ENCODE measurements around the gene PDGFB. TPM values are rescaled to one million over a fixed set of nuclear protein-coding genes. Genes with fewer than 3 reads are reported as not detected.
A peak's percentile ranks its signal among the peaks of the same experiment; 100 is the strongest.

Gene PDGFB
- polyA plus RNA-seq, 4 donors = 0.22 to 7.5 (median 2.8) TPM

GRCh38 chr22:39183991-39184585 is 60.7 kb downstream of the PDGFB start:
- FAIRE-seq (no peak), DNase-seq (no peak)
- Histone ChIP-seq H3K4me1 (ENCODE audit: control insufficient read depth in 3 of 3, insufficient read depth in 2 of 3, low read depth in 1 of 3, low read length in 2 of 3) (no peaks in the 10 kb centered on the region), H3K9me3 (ENCODE audit: control insufficient read depth in 2 of 2, insufficient read depth in 1 of 2, low read depth in 1 of 2, low read length in 1 of 2) (peaks cover 0 to 7% of the 10 kb centered on the region in 2 donors), H3K36me3 (ENCODE audit: control insufficient read depth in 3 of 3, insufficient read depth in 2 of 3, low read depth in 1 of 3, low read length in 3 of 3) (no peaks in the 10 kb centered on the region), H3K27me3 (ENCODE audit: control insufficient read depth in 3 of 3, insufficient read depth in 3 of 3, low read length in 3 of 3) (peaks cover 0 to 2% (median 0%) of the 10 kb centered on the region in 3 donors), H3K27ac (ENCODE audit: low read depth in 1 of 3, low read length in 2 of 3) (peak overlapping the region in 2 of 3 donors; percentile 28 to 92), H3K4me3 (ENCODE audit: low read depth in 1 of 3, low read length in 3 of 3) (no peak overlapping the region)
- WGBS, 3 donors = 59 to 73% (median 64%) methylated on average over 13 of the region's 13 CpGs

DNA sequence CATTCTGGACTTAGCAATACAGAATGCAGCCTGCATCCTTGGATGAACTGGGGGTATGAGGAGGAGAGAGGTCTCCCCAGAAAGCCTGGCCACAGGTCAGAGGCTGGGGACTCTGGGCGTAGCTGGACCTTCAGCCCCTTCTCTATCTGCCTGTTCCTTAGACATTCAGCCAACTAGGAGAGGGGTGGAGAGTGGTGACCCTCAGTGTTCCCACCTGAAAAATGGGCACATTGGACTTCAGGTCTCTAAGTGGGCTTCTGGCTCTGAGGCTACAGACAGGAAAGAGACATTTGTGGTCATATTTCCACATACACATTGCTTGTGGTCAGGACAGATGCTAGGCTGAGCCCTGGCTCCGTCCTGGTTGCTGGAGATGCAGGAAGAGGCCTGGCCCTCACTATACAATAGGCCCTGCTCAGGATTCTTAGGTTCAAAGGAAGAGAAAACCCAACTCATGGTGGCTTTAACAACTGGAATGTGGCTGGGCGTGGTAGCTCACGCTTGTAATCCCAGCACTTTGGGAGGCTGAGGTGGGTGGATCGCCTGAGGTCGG is 62.2 kb downstream of the PDGFB start:
- WGBS, 3 donors = 78 to 90% (median 80%) methylated on average over 6 of the region's 6 CpGs
- Histone ChIP-seq H3K27me3 (ENCODE audit: control insufficient read depth in 3 of 3, insufficient read depth in 3 of 3, low read length in 3 of 3) (no peaks in the 10 kb centered on the region), H3K4me3 (ENCODE audit: low read depth in 1 of 3, low read length in 3 of 3) (no peak overlapping the region), H3K36me3 (ENCODE audit: control insufficient read depth in 3 of 3, insufficient read depth in 2 of 3, low read depth in 1 of 3, low read length in 3 of 3) (no peaks in the 10 kb centered on the region), H3K4me1 (ENCODE audit: control insufficient read depth in 3 of 3, insufficient read depth in 2 of 3, low read depth in 1 of 3, low read length in 2 of 3) (no peaks in the 10 kb centered on the region), H3K27ac (ENCODE audit: low read depth in 1 of 3, low read length in 2 of 3) (no peak overlapping the region), H3K9me3 (ENCODE audit: control insufficient read depth in 2 of 2, insufficient read depth in 1 of 2, low read depth in 1 of 2, low read length in 1 of 2) (peaks cover 0 to 7% of the 10 kb centered on the region in 2 donors)
- no peak for DNase-seq
- no peak for FAIRE-seq

GRCh38 chr22:39181778-39182177 is 63.0 kb downstream of the PDGFB start:
- peaks cover 0 to 7% of the 10 kb centered on the region in 2 donors for H3K9me3 ChIP-seq (ENCODE audit: control insufficient read depth in 2 of 2, insufficient read depth in 1 of 2, low read depth in 1 of 2, low read length in 1 of 2)
- FAIRE-seq (no peak), DNase-seq (no peak)
- peaks cover 0 to 2% (median 0%) of the 10 kb centered on the region in 3 donors for H3K27me3 ChIP-seq (ENCODE audit: control insufficient read depth in 3 of 3, insufficient read depth in 3 of 3, low read length in 3 of 3)
- 89 to 100% (median 91%) methylated on average over 5 of the region's 5 CpGs for WGBS, 3 donors
- H3K4me1 ChIP-seq (ENCODE audit: control insufficient read depth in 3 of 3, insufficient read depth in 2 of 3, low read depth in 1 of 3, low read length in 2 of 3) = no peaks in the 10 kb centered on the region
- no peaks in the 10 kb centered on the region for H3K36me3 ChIP-seq (ENCODE audit: control insufficient read depth in 3 of 3, insufficient read depth in 2 of 3, low read depth in 1 of 3, low read length in 3 of 3)
- no peak overlapping the region for H3K27ac ChIP-seq (ENCODE audit: low read depth in 1 of 3, low read length in 2 of 3)
- no peak overlapping the region for H3K4me3 ChIP-seq (ENCODE audit: low read depth in 1 of 3, low read length in 3 of 3)

- DNase-seq = no peak
- no peaks in the 10 kb centered on the region for H3K36me3 ChIP-seq (ENCODE audit: control insufficient read depth in 3 of 3, insufficient read depth in 2 of 3, low read depth in 1 of 3, low read length in 3 of 3)
- 94 to 95% (median 94%) methylated on average over 8 of the region's 8 CpGs for WGBS, 3 donors
These were observed 63.4 kb downstream of the PDGFB start for GRCh38 chr22:39181356-39181755.

DNA sequence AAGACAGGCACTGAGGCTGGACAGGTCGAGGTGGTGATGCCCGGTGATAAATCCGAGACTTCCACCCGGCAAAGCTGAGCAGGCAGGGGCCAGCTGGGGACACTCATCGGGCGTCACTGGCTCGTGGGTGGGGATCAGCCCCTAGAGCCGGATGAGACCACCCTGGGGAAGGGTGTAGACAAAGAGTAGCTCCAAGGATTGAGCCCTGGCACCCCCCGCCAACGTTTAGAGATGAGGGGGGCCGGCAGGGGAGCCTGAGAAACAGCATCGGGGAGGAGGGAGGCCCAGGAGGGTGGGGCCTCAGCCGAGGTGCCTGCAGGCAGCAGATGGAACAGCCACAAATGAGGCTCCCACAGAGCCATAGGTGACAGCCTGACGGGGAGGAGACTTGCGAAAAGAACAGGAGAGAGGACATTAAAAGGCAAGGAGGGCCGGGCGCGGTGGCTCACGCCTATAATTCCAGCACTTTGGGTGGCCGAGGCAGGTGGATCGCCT is 64.9 kb downstream of the PDGFB start:
- no peak overlapping the region for H3K4me3 ChIP-seq (ENCODE audit: low read depth in 1 of 3, low read length in 3 of 3)
- DNase-seq = no peak
- peaks cover 0 to 15% (median 0%) of the 10 kb centered on the region in 3 donors for H3K4me1 ChIP-seq (ENCODE audit: control insufficient read depth in 3 of 3, insufficient read depth in 2 of 3, low read depth in 1 of 3, low read length in 2 of 3)
- H3K27me3 ChIP-seq (ENCODE audit: control insufficient read depth in 3 of 3, insufficient read depth in 3 of 3, low read length in 3 of 3) = peaks cover 0 to 13% (median 0%) of the 10 kb centered on the region in 3 donors
- no peak for FAIRE-seq
- H3K27ac ChIP-seq (ENCODE audit: low read depth in 1 of 3, low read length in 2 of 3) = peak overlapping the region in 1 of 3 donors; percentile 36
- WGBS, 3 donors = 50 to 64% (median 61%) methylated on average over 21 of the region's 21 CpGs
- peaks cover 0 to 7% of the 10 kb centered on the region in 2 donors for H3K9me3 ChIP-seq (ENCODE audit: control insufficient read depth in 2 of 2, insufficient read depth in 1 of 2, low read depth in 1 of 2, low read length in 1 of 2)
- no peaks in the 10 kb centered on the region for H3K36me3 ChIP-seq (ENCODE audit: control insufficient read depth in 3 of 3, insufficient read depth in 2 of 3, low read depth in 1 of 3, low read length in 3 of 3)

More at GRCh38 chr22:39181356-39181755, 63.4 kb downstream of the PDGFB start:
- no peak for FAIRE-seq
- H3K27ac ChIP-seq (ENCODE audit: low read depth in 1 of 3, low read length in 2 of 3) = no peak overlapping the region
- H3K4me1 ChIP-seq (ENCODE audit: control insufficient read depth in 3 of 3, insufficient read depth in 2 of 3, low read depth in 1 of 3, low read length in 2 of 3) = peaks cover 0 to 2% (median 0%) of the 10 kb centered on the region in 3 donors
- peaks cover 0 to 2% (median 0%) of the 10 kb centered on the region in 3 donors for H3K27me3 ChIP-seq (ENCODE audit: control insufficient read depth in 3 of 3, insufficient read depth in 3 of 3, low read length in 3 of 3)
- no peak overlapping the region for H3K4me3 ChIP-seq (ENCODE audit: low read depth in 1 of 3, low read length in 3 of 3)
- peaks cover 0 to 7% of the 10 kb centered on the region in 2 donors for H3K9me3 ChIP-seq (ENCODE audit: control insufficient read depth in 2 of 2, insufficient read depth in 1 of 2, low read depth in 1 of 2, low read length in 1 of 2)

DNA sequence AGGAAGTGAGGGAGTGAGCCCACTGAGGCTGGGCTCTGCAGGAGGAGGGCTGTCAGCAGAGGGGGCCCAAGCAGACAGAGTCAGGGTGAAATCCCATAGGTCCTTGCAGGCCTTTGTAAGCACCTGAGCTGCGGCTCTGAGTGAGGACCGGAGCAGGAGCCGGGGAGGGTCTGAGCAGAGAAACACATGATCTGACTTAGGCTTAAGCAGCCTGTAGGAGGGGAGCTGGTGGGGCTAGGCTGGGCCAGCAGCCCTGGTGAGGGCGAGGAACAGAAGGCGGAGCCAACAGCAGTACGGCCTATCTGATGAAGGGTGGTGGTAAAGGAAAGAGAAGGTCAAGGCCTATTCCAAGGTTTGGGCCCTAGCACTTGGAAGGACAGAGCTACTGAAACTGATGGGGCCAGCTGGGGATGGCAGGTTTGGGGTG is 65.4 kb downstream of the PDGFB start:
- Histone ChIP-seq H3K27ac (ENCODE audit: low read depth in 1 of 3, low read length in 2 of 3) (peak overlapping the region in 1 of 3 donors; percentile 36), H3K4me1 (ENCODE audit: control insufficient read depth in 3 of 3, insufficient read depth in 2 of 3, low read depth in 1 of 3, low read length in 2 of 3) (peaks cover 0 to 20% (median 0%) of the 10 kb centered on the region in 3 donors), H3K36me3 (ENCODE audit: control insufficient read depth in 3 of 3, insufficient read depth in 2 of 3, low read depth in 1 of 3, low read length in 3 of 3) (no peaks in the 10 kb centered on the region), H3K4me3 (ENCODE audit: low read depth in 1 of 3, low read length in 3 of 3) (no peak overlapping the region), H3K27me3 (ENCODE audit: control insufficient read depth in 3 of 3, insufficient read depth in 3 of 3, low read length in 3 of 3) (peaks cover 0 to 18% (median 0%) of the 10 kb centered on the region in 3 donors), H3K9me3 (ENCODE audit: control insufficient read depth in 2 of 2, insufficient read depth in 1 of 2, low read depth in 1 of 2, low read length in 1 of 2) (peaks cover 0 to 7% of the 10 kb centered on the region in 2 donors)
- DNase-seq = no peak
- WGBS, 3 donors = 68 to 72% (median 72%) methylated on average over 6 of the region's 6 CpGs
- FAIRE-seq = no peak

GRCh38 chr22:39178206-39179111 is 66.3 kb downstream of the PDGFB start:
- peak overlapping the region in 1 of 3 donors; percentile 85 for H3K27ac ChIP-seq (ENCODE audit: low read depth in 1 of 3, low read length in 2 of 3)
- no peaks in the 10 kb centered on the region for H3K36me3 ChIP-seq (ENCODE audit: control insufficient read depth in 3 of 3, insufficient read depth in 2 of 3, low read depth in 1 of 3, low read length in 3 of 3)
- H3K4me1 ChIP-seq (ENCODE audit: control insufficient read depth in 3 of 3, insufficient read depth in 2 of 3, low read depth in 1 of 3, low read length in 2 of 3) = peaks cover 0 to 23% (median 3%) of the 10 kb centered on the region in 3 donors
- peaks cover 0 to 7% of the 10 kb centered on the region in 2 donors for H3K9me3 ChIP-seq (ENCODE audit: control insufficient read depth in 2 of 2, insufficient read depth in 1 of 2, low read depth in 1 of 2, low read length in 1 of 2)
- no peak overlapping the region for H3K4me3 ChIP-seq (ENCODE audit: low read depth in 1 of 3, low read length in 3 of 3)
- 84 to 89% (median 85%) methylated on average over 19 of the region's 19 CpGs for WGBS, 3 donors
- FAIRE-seq (no peak), DNase-seq (no peak)
- peaks cover 0 to 21% (median 0%) of the 10 kb centered on the region in 3 donors for H3K27me3 ChIP-seq (ENCODE audit: control insufficient read depth in 3 of 3, insufficient read depth in 3 of 3, low read length in 3 of 3)

DNA sequence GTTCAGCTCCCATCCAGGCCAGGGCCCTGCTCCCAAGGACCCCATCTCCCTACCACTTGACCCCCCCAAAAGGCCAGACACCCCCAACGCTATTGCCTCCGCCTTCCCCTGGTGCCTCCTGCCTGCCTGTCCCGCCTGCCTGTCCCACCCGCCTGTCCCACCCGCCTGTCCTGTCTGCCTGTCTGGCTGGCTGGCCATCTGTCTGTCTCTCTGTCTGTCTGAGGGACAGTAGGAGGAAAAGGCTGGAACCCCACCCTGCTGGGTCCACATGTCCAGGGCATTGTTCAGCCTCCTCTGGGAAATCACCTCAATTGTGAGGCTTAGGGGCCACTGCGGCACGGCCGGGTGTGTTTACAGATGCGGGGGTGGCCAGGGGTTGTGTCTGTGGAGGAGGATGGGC is 67.0 kb downstream of the PDGFB start:
- DNase-seq = no peak
- no peak for FAIRE-seq
- Histone ChIP-seq H3K36me3 (ENCODE audit: control insufficient read depth in 3 of 3, insufficient read depth in 2 of 3, low read depth in 1 of 3, low read length in 3 of 3) (no peaks in the 10 kb centered on the region), H3K4me3 (ENCODE audit: low read depth in 1 of 3, low read length in 3 of 3) (no peak overlapping the region), H3K27me3 (ENCODE audit: control insufficient read depth in 3 of 3, insufficient read depth in 3 of 3, low read length in 3 of 3) (peaks cover 0 to 21% (median 0%) of the 10 kb centered on the region in 3 donors), H3K9me3 (ENCODE audit: control insufficient read depth in 2 of 2, insufficient read depth in 1 of 2, low read depth in 1 of 2, low read length in 1 of 2) (peaks cover 0 to 7% of the 10 kb centered on the region in 2 donors), H3K27ac (ENCODE audit: low read depth in 1 of 3, low read length in 2 of 3) (peak overlapping the region in 1 of 3 donors; percentile 85), H3K4me1 (ENCODE audit: control insufficient read depth in 3 of 3, insufficient read depth in 2 of 3, low read depth in 1 of 3, low read length in 2 of 3) (peaks cover 0 to 23% (median 3%) of the 10 kb centered on the region in 3 donors)
- WGBS, 3 donors = 74 to 80% (median 75%) methylated on average over 9 of the region's 9 CpGs
